ENCODE results near the gene CEP57L1.
A peak's percentile ranks its signal among the peaks of the same experiment; 100 is the strongest.
"Not testable (repeated sequence)": the region's sequence is repeated elsewhere in the genome, so short reads cannot be mapped to it uniquely, and the experiment has no call there.

Gene CEP57L1

DNA sequence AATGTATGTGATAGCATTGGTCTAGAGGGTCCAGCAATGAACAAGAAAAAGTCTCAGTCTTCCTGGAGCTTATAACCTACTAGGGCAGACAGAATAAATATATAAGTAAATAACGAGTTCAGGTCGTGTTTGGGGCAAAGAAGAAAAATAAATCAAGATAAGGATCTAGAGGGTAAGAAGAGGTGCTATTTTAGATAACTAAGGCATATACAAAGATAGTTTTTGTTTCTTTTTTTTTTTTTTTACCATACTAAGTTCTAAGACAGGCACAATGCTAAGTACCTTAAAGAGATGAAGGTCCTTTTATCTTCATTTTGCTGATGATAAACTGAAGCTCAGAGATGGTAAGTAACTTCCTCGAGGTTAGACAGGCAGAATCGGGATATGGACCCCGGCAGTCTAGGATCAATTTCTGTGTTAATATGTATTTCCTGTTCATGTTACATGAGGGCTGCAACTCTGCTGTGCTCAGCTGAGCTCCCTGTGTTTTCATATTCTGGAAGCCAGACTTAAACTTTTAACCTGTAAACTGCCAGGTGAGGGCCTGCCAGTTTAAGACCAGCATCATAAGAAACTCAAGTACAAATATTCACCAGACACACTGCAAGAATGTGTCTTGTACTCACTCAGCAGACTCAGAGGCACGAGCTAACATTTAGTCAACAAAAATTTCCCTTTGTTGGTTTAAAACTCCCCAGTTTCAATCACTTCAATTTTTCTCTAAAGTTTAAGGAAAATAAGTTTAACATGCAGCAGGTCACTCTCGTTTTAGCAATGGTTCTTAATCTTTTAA is 24.0 kb upstream of the CEP57L1 start:
- FAIRE-seq (no peak), DNase-seq (ENCODE audit: extremely low spot score, insufficient read length, low read depth) (no peak)

DNA sequence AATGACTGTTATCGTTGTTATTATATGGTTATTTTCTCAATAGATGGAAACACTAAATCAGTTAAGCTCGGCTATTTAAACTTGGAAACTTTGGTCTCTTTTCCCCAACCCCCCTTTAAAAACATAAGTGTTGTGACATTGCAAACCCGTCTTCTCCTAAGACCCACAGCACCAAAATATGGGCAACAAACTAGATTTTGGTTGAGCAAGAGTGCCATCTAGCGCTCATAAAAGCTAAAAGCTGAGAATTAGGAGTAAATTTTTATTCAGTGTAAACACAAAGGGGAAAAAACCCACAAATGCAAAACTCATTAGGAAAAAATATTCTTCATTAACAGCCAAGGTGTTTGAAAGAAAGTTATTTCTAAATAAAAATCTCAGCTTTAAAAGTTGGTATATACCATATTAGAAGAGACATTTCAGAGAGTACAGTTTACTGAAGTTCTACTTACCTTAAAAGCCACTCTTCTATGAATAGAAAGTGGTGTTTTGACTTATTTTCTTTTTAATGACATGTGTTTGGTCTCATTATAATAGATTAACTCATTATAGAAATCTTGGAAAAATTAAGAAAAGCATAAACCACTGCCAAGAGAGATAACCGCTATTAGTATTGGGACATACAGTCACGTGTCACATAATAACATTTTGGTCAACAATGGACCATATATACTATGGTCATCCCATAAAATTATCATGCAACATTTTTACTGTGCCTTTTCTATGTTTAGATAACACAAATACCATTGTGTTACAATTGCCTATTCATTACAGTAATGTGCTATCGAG is 21.8 kb upstream of the CEP57L1 start:
- peak; percentile 83 for FAIRE-seq
- DNase-seq (ENCODE audit: extremely low spot score, insufficient read length, low read depth): no peak

DNA sequence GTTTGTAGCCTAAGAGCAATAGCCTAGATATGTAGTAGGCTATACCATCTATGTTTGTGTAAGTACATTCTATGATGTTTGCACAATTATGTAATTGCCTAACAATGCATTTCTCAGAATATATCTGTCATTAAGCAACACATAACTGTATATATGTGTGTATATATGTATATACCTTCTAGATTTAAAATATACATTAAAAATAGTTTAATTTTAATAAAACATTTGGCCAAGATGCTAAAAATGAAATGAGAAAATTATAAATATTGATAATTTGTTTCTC is 21.2 kb upstream of the CEP57L1 start:
- DNase-seq (ENCODE audit: extremely low spot score, insufficient read length, low read depth) (no peak), FAIRE-seq (no peak)

DNA sequence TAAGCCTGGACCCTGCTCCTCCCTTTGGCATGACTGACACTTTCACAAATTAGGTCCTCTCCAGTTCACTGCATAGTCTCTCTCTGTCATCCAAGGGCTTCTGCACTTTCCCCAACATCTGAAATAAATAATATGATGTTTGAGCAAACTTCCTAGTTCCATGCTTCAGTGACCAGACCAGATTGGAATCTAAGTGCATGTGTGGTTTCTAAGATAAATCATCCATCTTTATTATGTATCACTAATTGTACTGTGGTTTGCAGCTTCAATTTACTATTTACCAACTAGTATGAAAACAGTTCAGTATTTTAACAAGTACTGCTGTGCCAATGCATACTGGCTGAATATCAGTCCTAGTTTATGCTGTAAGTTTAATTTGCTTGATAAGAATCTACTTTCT is 19.4 kb upstream of the CEP57L1 start:
- FAIRE-seq (no peak), DNase-seq (ENCODE audit: extremely low spot score, insufficient read length, low read depth) (no peak)

DNA sequence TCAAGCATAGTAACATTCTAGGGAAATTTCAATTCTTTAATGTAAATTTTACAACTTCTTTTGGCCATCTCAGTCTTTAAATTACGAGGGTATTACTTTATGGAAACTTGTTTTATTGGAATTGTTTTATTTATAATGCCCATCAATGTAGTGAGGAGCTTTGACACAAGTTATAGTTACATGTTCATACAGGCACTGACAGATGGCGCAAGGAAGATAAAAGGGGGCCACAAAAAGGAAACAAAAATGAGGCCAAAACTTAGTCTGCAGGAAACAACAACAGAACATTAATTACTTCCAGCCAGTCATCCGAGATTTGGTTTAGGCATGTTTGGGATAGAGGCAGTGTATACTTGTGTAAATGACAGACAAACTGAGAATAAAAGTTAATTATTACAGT is 18.9 kb upstream of the CEP57L1 start:
- FAIRE-seq (no peak), DNase-seq (ENCODE audit: extremely low spot score, insufficient read length, low read depth) (no peak)

DNA sequence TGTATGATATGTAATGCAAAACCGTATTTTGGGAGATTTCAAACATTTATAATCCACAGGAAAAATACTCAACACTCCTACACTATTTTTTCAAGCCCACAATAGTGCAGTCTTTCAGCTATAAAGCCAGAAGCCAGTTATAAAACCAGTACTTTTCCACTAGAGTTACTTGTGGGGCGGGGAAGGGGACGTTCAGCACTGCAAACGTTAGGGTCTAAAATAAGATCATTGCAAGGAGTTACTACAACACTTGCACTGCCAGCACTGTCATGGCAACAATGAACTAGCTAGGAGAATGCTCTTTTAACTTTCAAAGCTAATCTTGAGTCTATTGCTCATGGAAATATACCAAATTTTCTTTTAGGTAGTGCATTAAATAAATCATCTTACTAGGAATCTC is 15.3 kb upstream of the CEP57L1 start:
- DNase-seq (ENCODE audit: extremely low spot score, insufficient read length, low read depth): no peak

DNA sequence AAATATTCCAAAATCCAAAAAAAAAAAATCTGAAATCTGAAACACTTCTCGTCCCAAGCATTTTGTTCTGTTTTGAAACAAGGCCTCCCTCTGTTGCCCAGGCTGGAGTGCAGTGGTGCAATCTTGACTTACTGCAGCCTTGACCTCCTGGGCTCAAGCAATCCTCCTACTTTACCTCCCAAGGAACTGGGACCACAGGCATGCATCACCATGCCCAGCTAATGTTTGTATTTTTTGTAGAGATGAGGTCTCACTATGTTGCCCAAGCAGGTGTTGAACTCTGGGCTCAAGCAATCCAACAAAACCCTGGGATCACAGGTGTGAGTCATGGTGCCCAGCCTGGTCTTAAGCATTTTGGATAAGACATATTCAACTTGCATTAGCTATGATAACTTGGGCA is 14.3 kb upstream of the CEP57L1 start:
- DNase-seq (ENCODE audit: extremely low spot score, insufficient read length, low read depth): no peak
- no peak for FAIRE-seq

More for the DNA sequence above, 15.3 kb upstream of the CEP57L1 start:
- no peak for FAIRE-seq

DNA sequence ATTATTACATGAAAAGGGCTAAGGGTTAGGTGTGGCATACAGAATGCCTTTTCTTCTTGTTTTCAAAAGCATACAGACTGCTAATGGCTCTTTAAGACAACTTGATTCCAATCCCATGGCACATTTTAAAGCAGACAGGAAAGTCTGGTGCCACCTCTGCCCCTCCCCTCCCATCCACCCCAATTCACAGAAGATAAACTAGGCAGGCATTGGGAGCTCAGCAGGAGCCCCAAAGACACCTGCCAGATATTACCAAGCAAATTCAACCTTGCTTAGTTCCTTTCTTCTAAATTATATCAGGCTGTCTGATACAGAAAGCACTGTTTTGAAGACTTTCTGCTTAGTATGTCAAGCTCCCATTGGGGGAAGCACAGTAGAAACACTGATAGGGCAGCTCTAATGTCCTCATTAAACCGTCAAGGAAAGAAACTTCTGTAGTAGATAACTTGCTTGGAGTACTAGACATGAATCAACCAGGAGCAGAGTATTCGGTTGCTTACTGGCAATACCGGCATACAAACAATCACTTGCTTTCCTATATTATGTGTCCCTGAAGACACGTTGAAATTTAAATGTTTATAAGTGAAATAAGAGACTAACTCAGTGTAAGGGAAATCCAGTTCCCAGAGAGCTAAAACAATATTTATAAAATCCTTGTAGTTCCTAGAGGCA is 13.7 kb upstream of the CEP57L1 start:
- DNase-seq (ENCODE audit: extremely low spot score, insufficient read length, low read depth) (no peak), FAIRE-seq (no peak)

DNA sequence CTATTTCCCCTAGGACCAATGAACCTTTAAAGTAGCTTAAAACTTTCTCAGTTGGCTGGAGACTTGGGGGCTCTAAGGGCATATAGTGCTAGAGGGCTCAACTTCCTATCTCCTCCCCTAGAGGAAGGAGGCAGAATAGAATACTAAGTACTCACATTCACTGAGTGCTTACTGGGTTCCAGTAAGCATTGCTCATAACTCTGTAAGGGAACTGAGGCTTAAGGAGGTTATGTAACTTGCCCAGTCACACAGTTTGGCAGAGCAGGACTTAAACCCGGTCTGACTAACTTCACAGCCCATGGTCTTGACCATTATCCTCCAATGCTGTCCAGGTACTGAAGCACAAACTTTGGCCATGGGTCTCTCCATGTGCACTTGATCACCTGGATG is 13.1 kb upstream of the CEP57L1 start:
- no peak for DNase-seq (ENCODE audit: extremely low spot score, insufficient read length, low read depth)
- no peak for FAIRE-seq

DNA sequence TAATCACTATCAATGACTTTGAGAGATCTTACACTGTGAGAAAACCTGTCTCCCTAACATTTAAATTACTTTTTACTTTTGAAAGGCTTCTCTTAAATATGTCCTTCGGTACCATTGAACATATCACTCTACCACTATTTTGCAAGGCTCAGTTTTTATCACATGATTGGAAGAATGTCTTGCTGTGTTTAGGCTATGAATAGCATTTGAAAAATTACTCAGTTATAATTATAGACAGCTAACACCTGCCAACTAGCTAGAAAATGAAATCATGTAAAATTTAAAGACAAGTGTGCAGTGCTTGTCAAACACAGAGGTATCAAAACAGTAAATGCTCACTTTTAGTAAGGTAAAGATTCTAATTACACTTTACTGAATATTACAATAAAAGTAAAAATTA is 11.7 kb upstream of the CEP57L1 start:
- FAIRE-seq (no peak), DNase-seq (ENCODE audit: extremely low spot score, insufficient read length, low read depth) (no peak)

DNA sequence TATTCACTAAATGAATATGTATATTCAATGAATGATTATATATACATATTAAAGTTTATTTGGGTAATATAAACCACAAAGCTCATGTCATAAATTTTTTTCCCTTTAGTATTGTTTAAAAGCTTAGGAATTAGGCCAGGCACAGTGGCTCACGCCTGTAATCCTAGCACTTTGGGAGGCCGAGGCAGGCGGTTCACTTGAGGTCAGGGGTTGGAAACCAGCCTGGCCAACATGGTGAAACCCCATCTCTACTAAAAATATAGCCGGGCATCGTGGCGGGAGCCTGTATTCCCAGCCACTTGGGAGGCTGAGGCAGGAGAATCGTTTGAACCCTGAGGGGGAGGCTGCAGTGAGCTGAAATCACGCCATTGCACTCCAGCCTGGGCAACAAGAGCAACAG is 11.2 kb upstream of the CEP57L1 start:
- not testable (repeated sequence) for FAIRE-seq; DNase-seq (ENCODE audit: extremely low spot score, insufficient read length, low read depth)

DNA sequence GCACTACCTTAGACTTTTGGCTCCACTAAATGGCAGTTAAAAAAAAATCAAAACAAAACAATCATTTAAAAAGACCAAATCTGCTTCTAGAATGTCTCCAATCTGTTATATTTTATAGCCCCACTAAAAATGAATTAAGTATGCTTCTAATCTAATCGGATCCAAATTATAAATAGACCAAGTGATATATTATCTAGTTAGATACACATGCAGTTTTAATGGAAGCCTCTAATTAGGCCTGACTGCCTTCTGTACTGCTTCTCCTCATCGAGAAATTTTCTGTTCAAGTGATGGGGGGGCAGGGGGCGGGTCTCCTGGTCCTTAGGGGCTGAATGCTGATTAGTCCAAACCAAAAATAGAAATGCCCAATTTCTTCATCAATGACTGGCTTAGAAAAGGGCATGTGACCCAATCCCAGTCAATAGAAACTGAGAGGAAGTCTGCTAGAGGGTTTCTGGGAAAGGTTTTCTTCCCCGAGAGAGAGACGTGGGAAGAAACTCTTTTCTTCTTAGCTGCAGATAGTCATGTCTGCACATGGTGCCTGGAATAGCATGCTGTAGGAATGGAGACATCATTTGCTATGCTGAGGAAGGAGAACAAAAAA is 7.5 kb upstream of the CEP57L1 start:
- no peak for DNase-seq (ENCODE audit: extremely low spot score, insufficient read length, low read depth)
- no peak for FAIRE-seq

DNA sequence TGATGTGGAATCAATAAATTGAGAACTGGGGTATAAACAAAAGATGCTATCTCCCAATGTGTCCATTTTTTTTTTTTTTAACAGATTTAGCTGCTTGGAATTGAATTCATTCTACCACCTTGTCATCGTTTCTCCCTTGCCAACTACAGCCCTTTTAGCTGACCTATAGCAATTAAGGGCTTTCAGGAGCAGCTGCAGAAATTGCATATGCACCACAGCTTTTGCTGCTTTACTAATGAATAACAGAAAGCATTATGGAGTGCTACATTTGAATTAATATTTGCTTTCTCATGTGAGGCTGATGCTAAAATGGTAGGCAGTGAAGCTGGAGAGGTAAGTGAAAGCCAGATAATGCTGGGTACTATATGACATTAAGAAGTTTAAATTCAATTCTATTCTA is 6.3 kb upstream of the CEP57L1 start:
- DNase-seq (ENCODE audit: extremely low spot score, insufficient read length, low read depth) (no peak), FAIRE-seq (no peak)

DNA sequence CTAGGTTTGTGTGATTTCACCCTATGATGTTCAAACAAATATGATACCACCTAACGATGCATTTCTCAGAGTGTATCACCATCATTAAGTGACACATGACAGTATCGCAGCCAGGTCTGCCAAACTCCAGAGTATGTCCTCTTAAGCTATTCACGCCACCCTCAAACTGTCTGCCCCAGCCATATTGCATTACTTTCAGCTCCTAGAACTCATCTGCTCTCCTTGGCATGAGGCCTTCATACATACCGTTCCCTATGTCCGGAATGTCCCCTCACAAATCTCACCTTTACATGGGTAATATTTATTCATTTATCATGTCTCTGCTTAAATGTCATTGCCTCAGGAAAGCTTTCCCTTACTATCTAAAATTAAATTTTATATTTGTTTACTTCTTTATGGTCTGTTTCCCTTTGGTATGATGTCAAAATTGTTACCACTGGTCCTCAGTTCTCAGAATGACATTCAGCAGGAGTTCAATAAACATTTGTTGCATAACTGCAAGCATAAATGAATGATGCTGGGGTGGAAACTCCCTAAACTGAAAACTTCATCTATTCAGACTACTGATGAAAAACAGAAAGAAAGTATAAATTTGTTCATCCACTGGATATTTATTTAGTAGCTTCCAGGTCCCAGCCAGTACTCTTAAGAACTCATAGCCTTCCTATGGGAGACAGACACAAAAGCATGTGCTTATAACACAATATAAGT is 3.8 kb upstream of the CEP57L1 start:
- FAIRE-seq (no peak), DNase-seq (ENCODE audit: extremely low spot score, insufficient read length, low read depth) (no peak)

DNA sequence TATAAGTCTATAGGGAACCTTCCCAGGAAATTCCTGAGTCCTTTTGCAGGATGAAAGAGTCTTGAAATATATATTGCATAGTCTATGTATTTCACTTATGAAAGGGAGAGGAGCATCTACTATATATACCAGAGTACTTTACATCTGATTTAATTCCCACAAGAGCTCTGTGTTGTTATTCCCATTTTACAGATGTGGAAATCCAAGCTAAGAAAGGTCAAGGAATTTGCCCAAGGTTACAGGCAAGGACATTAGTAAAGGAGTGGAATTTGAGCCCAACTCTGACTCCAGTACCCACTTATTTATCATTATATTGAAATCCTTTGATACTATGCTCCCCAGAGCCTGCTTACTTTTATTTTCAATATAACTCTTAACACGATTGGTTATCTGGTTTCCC is 3.2 kb upstream of the CEP57L1 start:
- no peak for FAIRE-seq

DNA sequence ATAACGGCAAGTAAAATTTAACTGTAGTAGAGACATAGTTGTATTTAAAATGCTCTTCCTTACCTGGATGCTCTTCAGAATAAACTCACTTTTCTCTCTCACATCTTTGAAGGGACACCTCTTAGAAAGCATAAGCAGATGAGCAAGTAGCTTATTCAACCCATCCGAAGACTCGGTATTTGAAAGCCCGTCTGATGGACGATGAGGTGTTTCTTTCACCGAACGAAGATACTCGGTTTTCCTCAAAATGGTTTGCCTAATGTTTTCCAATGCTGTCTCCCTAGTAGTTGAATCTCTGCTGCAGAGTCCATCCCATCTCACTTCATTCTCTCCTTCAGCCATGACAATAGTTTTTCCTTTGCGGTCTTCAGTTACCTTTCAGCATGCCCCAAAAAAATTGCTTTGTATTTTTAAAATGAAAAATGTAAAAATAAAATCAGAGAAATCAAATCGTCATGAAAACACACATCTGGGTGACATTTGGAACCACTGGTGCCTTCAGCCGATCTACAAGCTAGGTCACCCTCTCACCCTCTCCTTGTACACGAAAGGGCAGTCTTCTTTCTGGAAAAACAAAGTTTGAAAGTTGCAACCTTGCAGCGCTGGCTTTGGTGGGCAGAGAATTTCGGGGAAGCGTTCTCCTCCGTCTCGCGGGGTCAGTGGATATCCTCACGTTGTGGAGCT is 1.4 kb upstream of the CEP57L1 start:
- FAIRE-seq (no peak), DNase-seq (ENCODE audit: extremely low spot score, insufficient read length, low read depth) (no peak)

More for the DNA sequence above, 3.2 kb upstream of the CEP57L1 start:
- DNase-seq (ENCODE audit: extremely low spot score, insufficient read length, low read depth): no peak

DNA sequence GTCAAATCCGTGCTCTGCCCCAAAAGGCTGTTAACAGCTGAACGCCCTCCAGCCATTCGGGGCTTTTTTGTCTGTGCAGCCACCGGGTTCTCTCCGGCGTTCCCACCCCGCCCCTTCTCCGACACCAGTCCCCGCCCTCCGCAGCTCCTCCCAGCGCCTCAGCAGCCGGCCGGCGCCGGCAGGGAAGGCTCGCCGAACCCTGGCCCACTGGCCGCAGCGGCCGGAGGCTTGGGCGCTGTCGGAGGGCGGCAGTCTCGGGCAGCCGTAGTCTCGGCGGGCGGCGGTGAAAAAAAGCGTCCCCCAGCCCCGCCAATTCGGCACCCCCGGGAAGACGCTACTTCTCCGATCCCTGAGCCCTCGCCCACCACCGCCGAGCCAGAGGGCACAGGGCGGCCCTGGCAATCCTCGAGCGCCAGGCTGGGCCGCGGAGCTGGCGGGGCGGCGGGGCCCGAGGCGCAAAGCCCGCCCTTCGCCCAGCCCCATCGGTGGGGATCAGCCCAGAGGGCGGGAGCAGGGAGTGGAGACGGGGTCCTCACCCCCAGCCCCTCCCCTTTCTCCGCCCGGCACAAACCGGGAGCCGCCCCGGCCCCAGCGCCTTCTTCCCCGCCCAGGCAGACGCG is 781 bp upstream of the CEP57L1 start, which contains the start of gene SESN1:
Gene SESN1 (minus strand): TSS at position 431 of the 620 bp plus-strand sequence. CDS start 773 bp downstream, outside the sequence.
- DNase-seq (ENCODE audit: extremely low spot score, insufficient read length, low read depth): peak; percentile 53
- FAIRE-seq: peak; percentile 66

DNA sequence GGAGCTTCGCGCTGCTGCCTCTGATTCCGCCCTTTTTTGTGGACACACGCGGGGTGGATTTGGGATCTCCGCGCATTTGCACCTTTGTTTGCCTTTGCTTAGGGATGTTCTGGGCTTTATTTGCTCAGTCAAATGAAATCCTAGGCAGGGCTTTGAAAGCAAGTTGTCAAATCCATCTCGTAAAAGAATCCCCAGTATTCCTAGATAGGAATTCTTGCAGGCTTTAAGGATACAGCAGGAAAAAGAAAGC is 453 bp downstream of the CEP57L1 start:
- FAIRE-seq (no peak), DNase-seq (ENCODE audit: extremely low spot score, insufficient read length, low read depth) (no peak)

DNA sequence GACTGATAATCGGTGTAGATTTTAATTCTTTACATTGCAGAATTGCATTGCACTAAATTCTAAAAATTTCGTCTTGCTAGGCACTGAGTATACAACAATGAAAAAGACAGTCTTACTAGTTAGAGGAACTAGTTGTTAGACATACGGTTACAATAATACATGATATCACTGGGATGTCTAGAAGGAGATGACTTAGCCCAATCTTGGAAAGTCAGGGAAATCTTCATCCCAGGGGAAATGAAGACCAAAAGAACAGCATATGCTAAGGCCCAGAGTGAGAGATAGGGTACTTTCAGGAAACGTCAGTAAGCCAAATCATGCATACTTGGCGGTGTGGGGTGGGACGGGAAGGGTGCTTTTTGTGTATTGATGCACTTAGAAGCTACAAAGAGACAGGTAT is 901 bp downstream of the CEP57L1 start:
- no peak for DNase-seq (ENCODE audit: extremely low spot score, insufficient read length, low read depth)
- FAIRE-seq: no peak

Data from GM18507 (cell line).